ENCODE results near the gene XRCC1. TPM values are rescaled to one million over a fixed set of nuclear protein-coding genes. Genes with fewer than 3 reads are reported as not detected.

Gene XRCC1
- total RNA-seq, 4 donors from 2014 or later: 22.7 to 53.2 (median 30.7) TPM

DNA sequence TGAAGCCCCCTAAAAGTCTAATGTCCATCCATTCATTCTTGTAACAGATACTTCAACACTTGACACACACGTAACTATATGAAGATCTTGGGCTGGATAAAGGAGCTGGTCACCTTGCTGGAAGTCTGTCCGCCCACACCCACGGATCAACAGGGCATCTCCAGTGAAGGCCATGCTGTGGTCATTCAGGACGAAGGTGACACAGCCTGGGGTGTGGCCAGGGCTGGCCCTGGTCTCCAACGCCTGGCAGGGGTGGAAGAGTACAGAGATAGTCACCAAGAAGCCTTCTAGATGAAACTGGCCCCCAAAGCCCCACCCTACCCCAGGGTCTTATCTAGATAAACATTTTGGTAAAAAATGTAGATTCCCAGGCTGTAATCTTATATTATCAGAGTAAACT is 64.0 kb downstream of the XRCC1 start:
- no peaks in the 10 kb centered on the region for H3K9me3 ChIP-seq

GRCh38 chr19:43510713-43511112 is 64.6 kb downstream of the XRCC1 start:
- Histone ChIP-seq H3K4me3 (no peak overlapping the region), H3K4me1 (no peaks in the 10 kb centered on the region), H3K27me3 (no peaks in the 10 kb centered on the region), H3K36me3 (no peaks in the 10 kb centered on the region), H3K9me3 (no peaks in the 10 kb centered on the region), H3K27ac (no peak overlapping the region)
- DNase-seq: no peak
- intact Hi-C loops (cut with DNase I; ENCODE audit: low total_unique reads): no loop called here
- TF ChIP-seq CTCF (IDR thresholded peaks at IDR 0.05): no peak
- TF ChIP-seq POLR2A (IDR thresholded peaks at IDR 0.05): no peak

More for the DNA sequence above, 64.0 kb downstream of the XRCC1 start:
- H3K27ac ChIP-seq: no peak overlapping the region
- no peak for DNase-seq
- no peak for TF ChIP-seq POLR2A (IDR thresholded peaks at IDR 0.05)
- no peak for TF ChIP-seq CTCF (IDR thresholded peaks at IDR 0.05)
- H3K27me3 ChIP-seq: no peaks in the 10 kb centered on the region
- no peak overlapping the region for H3K4me3 ChIP-seq
- intact Hi-C loops (cut with DNase I; ENCODE audit: low total_unique reads): no loop called here
- no peaks in the 10 kb centered on the region for H3K4me1 ChIP-seq
- H3K36me3 ChIP-seq: no peaks in the 10 kb centered on the region

DNA sequence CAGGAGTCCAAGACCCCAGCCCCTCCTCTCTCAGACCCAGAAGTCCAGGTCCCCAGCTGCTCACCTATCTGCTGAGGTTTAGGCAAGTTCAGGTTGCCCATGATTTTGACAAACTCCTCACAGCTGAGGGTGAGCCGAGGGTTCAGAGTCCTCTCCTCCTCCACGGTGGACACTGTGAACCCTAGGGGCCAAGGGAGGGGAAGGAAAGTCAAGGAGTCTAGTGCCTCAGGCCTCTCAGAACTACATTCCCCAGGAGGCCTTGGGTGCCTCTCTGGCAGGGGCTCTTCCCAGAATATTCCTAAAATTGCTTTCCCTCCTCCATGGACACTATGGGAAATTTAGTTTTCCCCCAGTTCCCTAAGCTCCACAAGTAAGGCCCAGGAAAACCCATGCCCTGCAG is 67.4 kb downstream of the XRCC1 start:
- Histone ChIP-seq H3K27ac (no peak overlapping the region), H3K36me3 (no peaks in the 10 kb centered on the region), H3K27me3 (no peaks in the 10 kb centered on the region), H3K9me3 (no peaks in the 10 kb centered on the region), H3K4me1 (no peaks in the 10 kb centered on the region), H3K4me3 (no peak overlapping the region)
- no peak for DNase-seq
- TF ChIP-seq CTCF (IDR thresholded peaks at IDR 0.05): no peak
- no peak for TF ChIP-seq POLR2A (IDR thresholded peaks at IDR 0.05)
- intact Hi-C loops (cut with DNase I; ENCODE audit: low total_unique reads): no loop called here

DNA sequence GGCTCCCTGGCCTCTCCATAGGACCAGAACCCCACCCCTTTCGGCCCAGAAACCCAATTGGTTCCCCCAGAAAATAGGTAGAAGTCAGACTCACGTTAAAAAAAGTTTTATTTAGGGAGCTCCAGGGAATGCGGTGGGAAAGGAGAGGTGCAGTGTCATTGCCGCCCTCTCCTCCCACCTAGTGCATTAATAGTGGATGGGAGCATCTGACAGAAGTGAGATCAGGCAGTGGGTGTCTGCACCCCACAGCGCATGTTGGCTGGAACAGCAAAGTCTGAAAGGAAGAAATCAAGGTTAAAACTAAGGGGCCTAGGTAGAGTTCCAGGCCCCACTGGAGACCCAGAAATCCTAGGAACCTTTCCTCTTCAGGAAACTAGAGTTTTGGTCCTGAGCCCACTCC is 68.7 kb downstream of the XRCC1 start:
- intact Hi-C loops (cut with DNase I; ENCODE audit: low total_unique reads): no loop called here
- Histone ChIP-seq H3K36me3 (no peaks in the 10 kb centered on the region), H3K9me3 (no peaks in the 10 kb centered on the region), H3K27ac (no peak overlapping the region), H3K27me3 (no peaks in the 10 kb centered on the region), H3K4me1 (no peaks in the 10 kb centered on the region), H3K4me3 (no peak overlapping the region)
- DNase-seq: no peak
- TF ChIP-seq POLR2A (IDR thresholded peaks at IDR 0.05): no peak
- no peak for TF ChIP-seq CTCF (IDR thresholded peaks at IDR 0.05)

- H3K27me3 ChIP-seq: no peaks in the 10 kb centered on the region
- H3K9me3 ChIP-seq: no peaks in the 10 kb centered on the region
- no peaks in the 10 kb centered on the region for H3K4me1 ChIP-seq
- H3K4me3 ChIP-seq: no peak overlapping the region
- TF ChIP-seq CTCF (IDR thresholded peaks at IDR 0.05) (no peak), POLR2A (IDR thresholded peaks at IDR 0.05) (no peak)
- no peak for DNase-seq
- no peak overlapping the region for H3K27ac ChIP-seq
- H3K36me3 ChIP-seq: no peaks in the 10 kb centered on the region
- intact Hi-C loops (cut with DNase I; ENCODE audit: low total_unique reads): no loop called here
Observed at GRCh38 chr19:43505941-43506340, 69.4 kb downstream of the XRCC1 start.
